Measurements from ENCODE around the gene CYTH1. TPM values are rescaled to one million over a fixed set of nuclear protein-coding genes. Genes with fewer than 3 reads are reported as not detected.
"Not testable (repeated sequence)": the region's sequence is repeated elsewhere in the genome, so short reads cannot be mapped to it uniquely, and the experiment has no call there.

The CYTH1 gene
- total RNA-seq, 1 experiment from 2014 or later = 18.9 TPM

- DNase-seq (ENCODE audit: low read depth in 1 of 2, low spot score in 2 of 2) = no peak
- H3K4me3 ChIP-seq = no peak overlapping the region
- H3K36me3 ChIP-seq = peaks cover 42% of the 10 kb centered on the region
- H3K4me1 ChIP-seq (replicated peaks) = peaks cover 18% of the 10 kb centered on the region
- H3K27ac ChIP-seq = no peak overlapping the region
- H3K27me3 ChIP-seq (replicated peaks) = no peaks in the 10 kb centered on the region
- H3K9me3 ChIP-seq (replicated peaks) = no peaks in the 10 kb centered on the region
Observed at GRCh38 chr17:78677303-78678221, 104.5 kb downstream of the CYTH1 start.

- H3K4me3 ChIP-seq = no peak overlapping the region
- DNase-seq (ENCODE audit: low read depth in 1 of 2, low spot score in 2 of 2) = no peak
- peaks cover 46% of the 10 kb centered on the region for H3K36me3 ChIP-seq
- peaks cover 18% of the 10 kb centered on the region for H3K4me1 ChIP-seq (replicated peaks)
- no peaks in the 10 kb centered on the region for H3K9me3 ChIP-seq (replicated peaks)
- H3K27me3 ChIP-seq (replicated peaks) = no peaks in the 10 kb centered on the region
- no peak overlapping the region for H3K27ac ChIP-seq
Observed at GRCh38 chr17:78676412-78677302, 105.4 kb downstream of the CYTH1 start.

- Histone ChIP-seq H3K27ac (no peak overlapping the region), H3K27me3 (replicated peaks) (no peaks in the 10 kb centered on the region), H3K36me3 (peaks cover 46% of the 10 kb centered on the region), H3K9me3 (replicated peaks) (no peaks in the 10 kb centered on the region), H3K4me1 (replicated peaks) (peaks cover 10% of the 10 kb centered on the region), H3K4me3 (no peak overlapping the region)
- no peak for DNase-seq (ENCODE audit: low read depth in 1 of 2, low spot score in 2 of 2)
Observed at GRCh38 chr17:78675836-78676235, 106.2 kb downstream of the CYTH1 start.

GRCh38 chr17:78675316-78675616 is 106.8 kb downstream of the CYTH1 start:
- no peaks in the 10 kb centered on the region for H3K9me3 ChIP-seq (replicated peaks)
- H3K4me3 ChIP-seq = no peak overlapping the region
- H3K36me3 ChIP-seq = peaks cover 46% of the 10 kb centered on the region
- no peaks in the 10 kb centered on the region for H3K27me3 ChIP-seq (replicated peaks)
- no peak for DNase-seq (ENCODE audit: low read depth in 1 of 2, low spot score in 2 of 2)
- H3K27ac ChIP-seq = no peak overlapping the region
- H3K4me1 ChIP-seq (replicated peaks) = peaks cover 5% of the 10 kb centered on the region

DNA sequence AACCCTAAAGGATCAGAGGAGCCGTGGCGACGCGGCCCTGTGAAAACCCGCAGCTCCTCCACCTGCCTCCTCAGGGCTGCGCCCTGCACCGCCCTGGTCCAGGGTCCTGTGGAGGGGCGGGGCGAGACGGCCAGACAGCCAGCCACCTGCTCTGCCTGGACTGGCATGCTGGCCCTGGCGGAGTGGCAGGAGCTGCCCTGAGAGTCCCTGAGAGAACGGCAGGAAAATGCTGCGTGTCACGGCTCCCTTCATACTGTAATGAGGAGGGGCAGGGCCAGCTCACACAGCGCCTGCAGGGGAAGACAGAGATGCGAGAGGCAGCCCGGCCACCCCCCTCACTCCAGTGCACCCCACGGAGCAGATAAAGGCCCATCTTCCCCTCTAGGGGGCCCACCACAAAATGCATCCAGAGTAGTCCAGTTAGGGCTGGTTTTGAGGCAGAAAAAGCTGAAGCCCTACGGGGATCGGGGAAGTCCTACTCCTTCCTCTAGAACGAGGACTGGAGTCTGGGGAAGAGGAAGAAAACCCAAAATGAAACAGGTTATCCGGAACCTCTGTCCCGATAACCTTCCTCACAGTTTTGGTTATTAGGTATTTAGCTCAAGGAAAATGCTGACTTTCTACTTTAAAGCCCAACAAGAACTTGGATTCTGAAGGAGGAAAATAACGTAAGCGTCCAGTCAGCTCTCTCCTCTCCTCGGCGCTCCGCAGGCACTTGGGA is 107.3 kb downstream of the CYTH1 start:
- H3K36me3 ChIP-seq = peaks cover 41% of the 10 kb centered on the region
- no peak for DNase-seq (ENCODE audit: low read depth in 1 of 2, low spot score in 2 of 2)
- no peaks in the 10 kb centered on the region for H3K9me3 ChIP-seq (replicated peaks)
- H3K4me1 ChIP-seq (replicated peaks) = no peaks in the 10 kb centered on the region; the same call in 1 of the 2 replicates
- no peak overlapping the region for H3K4me3 ChIP-seq
- H3K27me3 ChIP-seq (replicated peaks) = no peaks in the 10 kb centered on the region
- no peak overlapping the region for H3K27ac ChIP-seq

GRCh38 chr17:78674156-78674555 is 107.9 kb downstream of the CYTH1 start:
- H3K4me1 ChIP-seq (replicated peaks) = no peaks in the 10 kb centered on the region; the same call in 1 of the 2 replicates
- H3K4me3 ChIP-seq = no peak overlapping the region
- H3K27ac ChIP-seq = no peak overlapping the region
- peaks cover 37% of the 10 kb centered on the region for H3K36me3 ChIP-seq
- no peaks in the 10 kb centered on the region for H3K27me3 ChIP-seq (replicated peaks)
- no peak for DNase-seq (ENCODE audit: low read depth in 1 of 2, low spot score in 2 of 2)
- no peaks in the 10 kb centered on the region for H3K9me3 ChIP-seq (replicated peaks)

DNA sequence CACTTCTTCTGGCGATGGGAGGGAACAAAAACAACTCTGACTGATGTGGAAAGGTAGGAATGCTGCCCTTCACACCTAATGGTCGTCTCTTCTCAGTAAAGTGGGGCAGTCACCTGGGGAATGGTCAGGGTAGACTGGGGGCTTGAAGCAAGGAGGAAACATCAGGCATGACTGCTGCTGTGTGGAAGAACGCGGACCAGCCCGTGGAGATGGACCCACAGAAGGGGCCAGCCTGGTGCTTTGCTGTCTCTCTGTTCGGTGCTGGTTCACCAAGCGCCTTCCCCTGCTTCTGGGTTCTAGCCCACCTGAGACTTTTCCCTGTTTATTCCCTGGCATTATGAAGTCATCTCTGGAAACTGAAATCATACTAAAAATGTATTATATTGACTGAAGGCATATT is 108.7 kb downstream of the CYTH1 start:
- DNase-seq (ENCODE audit: low read depth in 1 of 2, low spot score in 2 of 2) = no peak
- H3K4me3 ChIP-seq = no peak overlapping the region
- H3K9me3 ChIP-seq (replicated peaks) = no peaks in the 10 kb centered on the region
- H3K4me1 ChIP-seq (replicated peaks) = no peaks in the 10 kb centered on the region; the same call in 1 of the 2 replicates
- no peaks in the 10 kb centered on the region for H3K27me3 ChIP-seq (replicated peaks)
- H3K36me3 ChIP-seq = peaks cover 37% of the 10 kb centered on the region
- no peak overlapping the region for H3K27ac ChIP-seq

DNA sequence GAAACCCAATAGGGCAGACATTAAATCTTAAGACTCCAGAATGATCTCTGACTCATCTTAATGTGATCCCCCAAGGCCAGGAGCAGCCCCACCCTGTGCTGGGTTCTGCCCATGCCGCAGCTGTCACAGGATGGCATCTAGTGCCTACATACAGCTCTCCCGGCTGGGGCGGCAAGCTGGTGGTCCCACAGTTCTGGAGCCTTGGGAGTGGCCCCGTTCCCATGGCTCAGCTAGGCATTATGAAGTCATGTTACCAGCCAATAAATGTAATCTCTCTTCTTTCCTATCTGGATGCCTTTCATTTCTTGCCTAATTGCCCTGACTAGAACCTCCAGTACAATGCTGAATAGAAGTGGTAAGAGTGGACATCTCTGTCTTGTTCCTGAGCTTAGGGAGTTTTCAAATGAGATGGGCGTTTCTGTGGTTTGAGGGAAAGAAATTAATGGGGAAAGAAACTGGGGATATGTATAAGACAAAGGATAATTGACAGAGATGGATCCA is 109.2 kb downstream of the CYTH1 start:
- no peak for DNase-seq (ENCODE audit: low read depth in 1 of 2, low spot score in 2 of 2)
- H3K4me1 ChIP-seq (replicated peaks) = no peaks in the 10 kb centered on the region; the same call in 1 of the 2 replicates

GRCh38 chr17:78672005-78672404 is 110.1 kb downstream of the CYTH1 start:
- no peak for DNase-seq (ENCODE audit: low read depth in 1 of 2, low spot score in 2 of 2)
- no peaks in the 10 kb centered on the region for H3K9me3 ChIP-seq (replicated peaks)

More for the DNA sequence above, 109.2 kb downstream of the CYTH1 start:
- Histone ChIP-seq H3K9me3 (replicated peaks) (no peaks in the 10 kb centered on the region), H3K27ac (no peak overlapping the region), H3K4me3 (no peak overlapping the region), H3K27me3 (replicated peaks) (no peaks in the 10 kb centered on the region), H3K36me3 (peaks cover 34% of the 10 kb centered on the region)

DNA sequence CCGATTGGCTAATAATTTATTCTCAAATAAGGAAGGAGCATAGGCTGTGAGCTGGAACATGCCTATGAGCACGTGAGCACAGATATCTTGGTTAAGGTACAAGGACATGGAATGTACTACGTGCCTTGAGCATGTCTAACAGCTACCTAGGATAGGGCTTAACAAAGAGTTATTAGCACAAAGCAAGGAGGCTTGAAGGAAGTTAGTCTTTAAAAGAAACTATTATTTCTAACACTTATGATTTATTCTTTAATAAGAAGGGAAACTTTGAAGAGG is 110.4 kb downstream of the CYTH1 start:
- H3K36me3 ChIP-seq = peaks cover 22% of the 10 kb centered on the region
- H3K4me1 ChIP-seq (replicated peaks); H3K27ac ChIP-seq; H3K9me3 ChIP-seq (replicated peaks); H3K4me3 ChIP-seq; H3K27me3 ChIP-seq (replicated peaks); DNase-seq (ENCODE audit: low read depth in 1 of 2, low spot score in 2 of 2): not testable (repeated sequence)

More at GRCh38 chr17:78672005-78672404, 110.1 kb downstream of the CYTH1 start:
- no peak overlapping the region for H3K4me3 ChIP-seq
- no peaks in the 10 kb centered on the region for H3K27me3 ChIP-seq (replicated peaks)
- H3K27ac ChIP-seq = no peak overlapping the region
- no peaks in the 10 kb centered on the region; the same call in 1 of the 2 replicates for H3K4me1 ChIP-seq (replicated peaks)
- H3K36me3 ChIP-seq = peaks cover 25% of the 10 kb centered on the region

DNA sequence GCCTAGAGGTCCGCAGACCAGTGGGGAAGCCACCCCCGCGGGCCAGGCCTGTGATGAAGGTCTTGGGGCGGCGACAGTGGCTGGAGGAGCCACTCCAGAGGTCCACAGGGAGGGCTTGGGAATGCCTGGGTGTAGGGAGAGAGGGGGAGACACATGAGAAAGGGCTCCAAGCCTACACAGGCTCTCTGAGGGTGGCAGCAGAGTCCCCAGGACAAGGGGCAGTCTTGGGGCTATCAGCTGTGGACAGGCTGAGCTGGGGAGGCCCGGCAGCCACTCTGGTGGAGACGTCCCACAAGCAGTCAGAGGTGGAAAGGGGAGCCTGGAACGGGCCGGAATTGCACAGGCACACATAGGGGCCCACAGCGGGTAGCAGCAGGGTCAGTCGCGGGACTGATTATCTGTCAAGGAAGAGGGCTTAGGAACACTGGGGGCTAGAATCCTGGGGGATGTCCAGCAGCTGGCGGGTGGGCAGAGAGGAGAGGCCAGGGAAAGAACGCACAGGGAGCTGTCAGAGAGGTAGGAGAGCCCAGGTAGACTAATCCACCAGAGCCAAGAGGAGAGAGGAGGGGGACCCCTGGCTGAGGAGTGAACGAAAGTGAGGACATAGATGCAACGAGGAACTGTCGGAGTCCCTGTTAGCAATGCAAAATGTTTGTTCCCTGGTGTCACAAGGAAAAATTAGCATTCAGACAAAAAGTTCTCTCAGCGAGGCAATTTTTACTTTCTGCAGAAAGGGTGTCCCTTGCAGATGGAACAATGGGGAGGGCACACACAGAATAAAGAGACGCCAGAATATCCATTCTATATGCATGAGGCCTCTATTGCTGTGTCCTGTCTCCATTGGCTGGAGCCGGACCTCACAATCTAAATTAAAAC is 111.0 kb downstream of the CYTH1 start:
- Histone ChIP-seq H3K4me3 (no peak overlapping the region), H3K27me3 (replicated peaks) (no peaks in the 10 kb centered on the region), H3K27ac (no peak overlapping the region), H3K36me3 (peaks cover 19% of the 10 kb centered on the region; the same call in 1 of the 2 replicates), H3K4me1 (replicated peaks) (peaks cover 2% of the 10 kb centered on the region; the same call in 1 of the 2 replicates), H3K9me3 (replicated peaks) (no peaks in the 10 kb centered on the region)
- no peak for DNase-seq (ENCODE audit: low read depth in 1 of 2, low spot score in 2 of 2)

DNA sequence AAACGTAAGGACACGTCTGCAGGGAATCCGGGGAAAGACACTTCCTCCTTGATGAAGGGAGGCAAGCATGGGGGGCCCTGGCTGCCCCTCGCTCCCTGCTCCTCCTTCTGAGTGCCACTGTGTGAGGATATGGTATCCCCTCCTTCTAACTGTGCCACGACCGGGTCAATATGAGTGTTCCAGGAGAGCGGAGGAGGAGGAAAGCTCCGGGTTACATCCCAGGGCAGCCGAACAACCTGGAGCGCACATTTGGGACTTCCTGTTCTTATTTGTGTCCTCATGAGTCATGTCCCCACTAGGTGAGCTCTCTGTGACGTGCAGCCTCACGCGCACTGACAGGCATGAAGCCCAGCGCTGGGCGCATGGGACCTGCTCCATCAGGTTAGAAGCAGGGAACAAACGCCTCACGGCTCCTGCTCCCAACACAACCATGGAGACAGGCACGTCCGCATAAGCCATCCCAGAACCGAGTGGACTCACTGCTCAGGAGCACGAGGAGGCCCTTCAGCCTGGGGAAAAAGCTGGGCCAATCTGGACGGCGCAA is 112.0 kb downstream of the CYTH1 start:
- H3K27me3 ChIP-seq (replicated peaks) = no peaks in the 10 kb centered on the region
- H3K4me1 ChIP-seq (replicated peaks) = peaks cover 3% of the 10 kb centered on the region; the same call in 1 of the 2 replicates
- no peak for DNase-seq (ENCODE audit: low read depth in 1 of 2, low spot score in 2 of 2)
- H3K9me3 ChIP-seq (replicated peaks) = no peaks in the 10 kb centered on the region
- H3K36me3 ChIP-seq = peaks cover 12% of the 10 kb centered on the region; the same call in 1 of the 2 replicates
- no peak overlapping the region for H3K4me3 ChIP-seq
- no peak overlapping the region for H3K27ac ChIP-seq
